ENCODE data around the gene HHAT.

Gene HHAT

GRCh38 chr1:210505601-210506496, 177.1 kb downstream of the HHAT start:
- no peak for TF ChIP-seq ZNF274 (IDR thresholded peaks at IDR 0.05; ENCODE audit: low read depth, low read length)
- H3K4me3 ChIP-seq (ENCODE audit: low read length) = no peak overlapping the region

GRCh38 chr1:210506689-210507088, 178.0 kb downstream of the HHAT start:
- no peak overlapping the region for H3K4me3 ChIP-seq (ENCODE audit: low read length)
- no peak for TF ChIP-seq ZNF274 (IDR thresholded peaks at IDR 0.05; ENCODE audit: low read depth, low read length)

- no peak for TF ChIP-seq ZNF274 (IDR thresholded peaks at IDR 0.05; ENCODE audit: low read depth, low read length)
- no peak overlapping the region for H3K4me3 ChIP-seq (ENCODE audit: low read length)
These were observed 187.5 kb downstream of the HHAT start for GRCh38 chr1:210516092-210516656.

GRCh38 chr1:210516697-210517459, 188.2 kb downstream of the HHAT start:
- no peak overlapping the region for H3K4me3 ChIP-seq (ENCODE audit: low read length)
- TF ChIP-seq ZNF274 (IDR thresholded peaks at IDR 0.05; ENCODE audit: low read depth, low read length) = no peak

- no peak overlapping the region for H3K4me3 ChIP-seq (ENCODE audit: low read length)
- TF ChIP-seq ZNF274 (IDR thresholded peaks at IDR 0.05; ENCODE audit: low read depth, low read length) = no peak
These were observed 195.1 kb downstream of the HHAT start for GRCh38 chr1:210523830-210524229.

GRCh38 chr1:210525716-210526454, 197.2 kb downstream of the HHAT start:
- H3K4me3 ChIP-seq (ENCODE audit: low read length) = no peak overlapping the region
- no peak for TF ChIP-seq ZNF274 (IDR thresholded peaks at IDR 0.05; ENCODE audit: low read depth, low read length)

- H3K4me3 ChIP-seq (ENCODE audit: low read length) = no peak overlapping the region
- TF ChIP-seq ZNF274 (IDR thresholded peaks at IDR 0.05; ENCODE audit: low read depth, low read length) = no peak
These were observed 198.4 kb downstream of the HHAT start for GRCh38 chr1:210527091-210527490.

- H3K4me3 ChIP-seq (ENCODE audit: low read length) = no peak overlapping the region
- no peak for TF ChIP-seq ZNF274 (IDR thresholded peaks at IDR 0.05; ENCODE audit: low read depth, low read length)
These were observed 202.9 kb downstream of the HHAT start for GRCh38 chr1:210531475-210532222.

- no peak for TF ChIP-seq ZNF274 (IDR thresholded peaks at IDR 0.05; ENCODE audit: low read depth, low read length)
These were observed 203.5 kb downstream of the HHAT start for GRCh38 chr1:210532223-210532598.

GRCh38 chr1:210535761-210536160, 207.1 kb downstream of the HHAT start:
- no peak overlapping the region for H3K4me3 ChIP-seq (ENCODE audit: low read length)
- TF ChIP-seq ZNF274 (IDR thresholded peaks at IDR 0.05; ENCODE audit: low read depth, low read length) = no peak

More at GRCh38 chr1:210532223-210532598, 203.5 kb downstream of the HHAT start:
- no peak overlapping the region for H3K4me3 ChIP-seq (ENCODE audit: low read length)

GRCh38 chr1:210536254-210536961, 207.7 kb downstream of the HHAT start:
- no peak overlapping the region for H3K4me3 ChIP-seq (ENCODE audit: low read length)
- TF ChIP-seq ZNF274 (IDR thresholded peaks at IDR 0.05; ENCODE audit: low read depth, low read length) = no peak

GRCh38 chr1:210540288-210540687, 211.6 kb downstream of the HHAT start:
- no peak for TF ChIP-seq ZNF274 (IDR thresholded peaks at IDR 0.05; ENCODE audit: low read depth, low read length)
- no peak overlapping the region for H3K4me3 ChIP-seq (ENCODE audit: low read length)

Data from GM08714 (cell line).